GM12891 (cell line): Measurements from ENCODE around the gene RTEL1.

Source experiments
- POLR2A ChIP-seq: IDR thresholded peaks from 2 replicates; pipeline ENCODE4 v1.6.1; 2011; ENCODE audit warnings: low read depth, low read length, control low read depth
- POLR2AphosphoS5 ChIP-seq: IDR thresholded peaks from 2 replicates; pipeline ENCODE4 v1.6.1; 2011; ENCODE audit warnings: low read depth, low read length, control low read depth
- POU2F2 ChIP-seq: IDR thresholded peaks from 2 replicates; pipeline ENCODE4 v1.6.1; 2011; ENCODE audit warnings: low read depth, mild to moderate bottlenecking, control low read depth, low read length, moderate library complexity
- SPI1 ChIP-seq: IDR thresholded peaks from 2 replicates; pipeline ENCODE4 v1.6.1; 2011; ENCODE audit warnings: low read depth, low read length, control low read depth
- TAF1 ChIP-seq: IDR thresholded peaks from 2 replicates; pipeline ENCODE4 v1.6.1; 2011; ENCODE audit warnings: low read depth, low read length, control low read depth

- TF ChIP-seq POLR2AphosphoS5 (no peak), TAF1 (no peak), POLR2A (no peak), SPI1 (no peak), POU2F2 (no peak)
Observed at GRCh38 chr20:63665708-63666107, 7.6 kb downstream of the RTEL1 start.
